Measurements from ENCODE around the gene NUDT21. TPM values are rescaled to one million over a fixed set of nuclear protein-coding genes. Genes with fewer than 3 reads are reported as not detected.
A peak's percentile ranks its signal among the peaks of the same experiment; 100 is the strongest.

NUDT21 gene
- total RNA-seq, 2 donors from 2014 or later, result 92.4 to 135 TPM

GRCh38 chr16:56425439-56425832, 25.7 kb downstream of the NUDT21 start, which contains the start of gene AMFR:
Gene AMFR (minus strand): TSS chr16:56425545. CDS start chr16:56425327, 218 bp downstream.
- H3K27ac ChIP-seq, result peak within 1 kb of the TSS; percentile 72
- H3K9me3 ChIP-seq, result no peaks in the 10 kb centered on the region
- H3K4me3 ChIP-seq, result peak within 1 kb of the TSS; percentile 86
- intact Hi-C loops (cut with DNase I), result no loop called here
- H3K4me1 ChIP-seq, result peaks cover 15% of the 10 kb centered on the region
- no peaks in the 10 kb centered on the region for H3K27me3 ChIP-seq
- no peaks in the 10 kb centered on the region for H3K36me3 ChIP-seq
- no peak for TF ChIP-seq CTCF (IDR thresholded peaks at IDR 0.05)
- peak within 1 kb of the TSS; percentile 78 to 95 for H3K9ac ChIP-seq (ENCODE audit: low read depth in 2 of 2, low read length in 2 of 2)
- peak; percentile 51 for DNase-seq

- peak; percentile 37 for DNase-seq
- no peak for TF ChIP-seq CTCF (IDR thresholded peaks at IDR 0.05)
- Histone ChIP-seq H3K9ac (ENCODE audit: low read depth in 2 of 2, low read length in 2 of 2) (peak overlapping the region; percentile 78 to 95), H3K27ac (peak overlapping the region; percentile 72), H3K9me3 (no peaks in the 10 kb centered on the region), H3K4me3 (peak overlapping the region; percentile 86), H3K27me3 (no peaks in the 10 kb centered on the region), H3K4me1 (peaks cover 15% of the 10 kb centered on the region), H3K36me3 (no peaks in the 10 kb centered on the region)
- intact Hi-C loops (cut with DNase I), result no loop called here
Observed at GRCh38 chr16:56424791-56425438, 26.2 kb downstream of the NUDT21 start.

- peak overlapping the region; percentile 86 for H3K4me3 ChIP-seq
- peak overlapping the region; percentile 25 to 78 for H3K9ac ChIP-seq (ENCODE audit: low read depth in 2 of 2, low read length in 2 of 2)
- peak overlapping the region; percentile 72 for H3K27ac ChIP-seq
- no peak for TF ChIP-seq CTCF (IDR thresholded peaks at IDR 0.05)
- H3K9me3 ChIP-seq, result no peaks in the 10 kb centered on the region
- DNase-seq, result no peak
- no peaks in the 10 kb centered on the region for H3K36me3 ChIP-seq
- peaks cover 15% of the 10 kb centered on the region for H3K4me1 ChIP-seq
- no peaks in the 10 kb centered on the region for H3K27me3 ChIP-seq
- intact Hi-C loops (cut with DNase I), result no loop called here
Observed at GRCh38 chr16:56424404-56424764, 26.7 kb downstream of the NUDT21 start.

- no peaks in the 10 kb centered on the region for H3K36me3 ChIP-seq
- H3K27me3 ChIP-seq, result no peaks in the 10 kb centered on the region
- peak overlapping the region; percentile 86 for H3K4me3 ChIP-seq
- H3K9me3 ChIP-seq, result no peaks in the 10 kb centered on the region
- DNase-seq, result no peak
- H3K4me1 ChIP-seq, result peaks cover 15% of the 10 kb centered on the region
- no peak for TF ChIP-seq CTCF (IDR thresholded peaks at IDR 0.05)
- peak overlapping the region; percentile 25 to 78 for H3K9ac ChIP-seq (ENCODE audit: low read depth in 2 of 2, low read length in 2 of 2)
- intact Hi-C loops (cut with DNase I), result no loop called here
- peak overlapping the region; percentile 72 for H3K27ac ChIP-seq
Observed at GRCh38 chr16:56423584-56424403, 27.3 kb downstream of the NUDT21 start.

GRCh38 chr16:56422896-56423441, 28.2 kb downstream of the NUDT21 start:
- DNase-seq, result no peak
- Histone ChIP-seq H3K27me3 (no peaks in the 10 kb centered on the region), H3K4me1 (peaks cover 15% of the 10 kb centered on the region), H3K27ac (no peak overlapping the region), H3K9ac (ENCODE audit: low read depth in 2 of 2, low read length in 2 of 2) (peak overlapping the region in 1 of 2 donors; percentile 4), H3K4me3 (no peak overlapping the region), H3K9me3 (no peaks in the 10 kb centered on the region), H3K36me3 (no peaks in the 10 kb centered on the region)
- intact Hi-C loops (cut with DNase I), result no loop called here
- no peak for TF ChIP-seq CTCF (IDR thresholded peaks at IDR 0.05)

Measured in colonic mucosa (tissue), 4 donors.